ENCODE measurements around the gene TUBGCP6.

DNA sequence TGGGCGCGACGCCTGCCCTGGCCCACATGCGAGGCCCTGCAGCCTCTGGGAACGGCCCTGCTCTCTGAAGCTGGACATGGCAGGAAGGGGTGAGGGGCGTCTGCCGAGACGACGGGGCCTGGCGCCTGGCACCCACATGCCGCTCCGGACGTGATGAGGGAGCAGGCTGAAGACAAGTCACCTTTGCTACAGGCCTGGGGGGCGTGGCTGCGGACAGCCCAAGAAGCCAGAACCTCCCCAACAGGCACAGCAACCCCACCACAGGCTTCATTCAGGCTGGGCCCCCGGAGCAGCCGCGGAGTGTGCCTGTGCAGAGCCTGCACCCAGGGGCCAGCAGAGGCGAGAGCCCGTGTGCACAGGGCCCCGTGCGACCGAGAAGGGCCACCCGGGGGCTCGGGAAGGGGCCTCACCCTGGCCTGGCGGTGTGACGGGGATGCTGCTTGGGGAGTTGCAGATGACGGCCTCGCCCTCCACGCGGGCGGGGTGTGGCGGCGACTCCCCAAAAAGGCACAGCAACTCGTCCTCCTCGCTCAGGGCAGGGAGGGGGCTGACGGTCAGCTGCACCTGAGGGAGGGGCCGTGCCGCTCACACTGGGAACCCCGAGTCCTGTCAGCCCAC lies 42.0 kb upstream of the TUBGCP6 start:
- TF ChIP-seq POLR2AphosphoS5 (IDR thresholded peaks at IDR 0.05; ENCODE audit: low read depth, low read length) (no peak), SIN3A (IDR thresholded peaks at IDR 0.05; ENCODE audit: borderline replicate concordance, insufficient read depth, low read length) (no peak), TAF1 (IDR thresholded peaks at IDR 0.05; ENCODE audit: borderline replicate concordance, insufficient read depth, low read length) (no peak), FOXP2 (optimal IDR thresholded peaks at IDR 0.05; ENCODE audit: borderline replicate concordance, extremely low read depth, extremely low read length, insufficient read depth) (no peak)
- TF ChIP-seq, protein P1, sequence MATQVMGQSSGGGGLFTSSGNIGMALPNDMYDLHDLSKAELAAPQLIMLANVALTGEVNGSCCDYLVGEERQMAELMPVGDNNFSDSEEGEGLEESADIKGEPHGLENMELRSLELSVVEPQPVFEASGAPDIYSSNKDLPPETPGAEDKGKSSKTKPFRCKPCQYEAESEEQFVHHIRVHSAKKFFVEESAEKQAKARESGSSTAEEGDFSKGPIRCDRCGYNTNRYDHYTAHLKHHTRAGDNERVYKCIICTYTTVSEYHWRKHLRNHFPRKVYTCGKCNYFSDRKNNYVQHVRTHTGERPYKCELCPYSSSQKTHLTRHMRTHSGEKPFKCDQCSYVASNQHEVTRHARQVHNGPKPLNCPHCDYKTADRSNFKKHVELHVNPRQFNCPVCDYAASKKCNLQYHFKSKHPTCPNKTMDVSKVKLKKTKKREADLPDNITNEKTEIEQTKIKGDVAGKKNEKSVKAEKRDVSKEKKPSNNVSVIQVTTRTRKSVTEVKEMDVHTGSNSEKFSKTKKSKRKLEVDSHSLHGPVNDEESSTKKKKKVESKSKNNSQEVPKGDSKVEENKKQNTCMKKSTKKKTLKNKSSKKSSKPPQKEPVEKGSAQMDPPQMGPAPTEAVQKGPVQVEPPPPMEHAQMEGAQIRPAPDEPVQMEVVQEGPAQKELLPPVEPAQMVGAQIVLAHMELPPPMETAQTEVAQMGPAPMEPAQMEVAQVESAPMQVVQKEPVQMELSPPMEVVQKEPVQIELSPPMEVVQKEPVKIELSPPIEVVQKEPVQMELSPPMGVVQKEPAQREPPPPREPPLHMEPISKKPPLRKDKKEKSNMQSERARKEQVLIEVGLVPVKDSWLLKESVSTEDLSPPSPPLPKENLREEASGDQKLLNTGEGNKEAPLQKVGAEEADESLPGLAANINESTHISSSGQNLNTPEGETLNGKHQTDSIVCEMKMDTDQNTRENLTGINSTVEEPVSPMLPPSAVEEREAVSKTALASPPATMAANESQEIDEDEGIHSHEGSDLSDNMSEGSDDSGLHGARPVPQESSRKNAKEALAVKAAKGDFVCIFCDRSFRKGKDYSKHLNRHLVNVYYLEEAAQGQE (IDR thresholded peaks at IDR 0.05; ENCODE audit: insufficient read depth in 1 of 2, low read depth in 2 of 2, low read length in 2 of 2) = no peak
